ENCODE results near the gene DAAM1.

DAAM1 gene

GRCh38 chr14:59346329-59346728 lies 157.9 kb downstream of the DAAM1 start:
- no peak for DNase-seq

- no peak for DNase-seq
Observed at GRCh38 chr14:59346796-59347510, 158.5 kb downstream of the DAAM1 start.

DNA sequence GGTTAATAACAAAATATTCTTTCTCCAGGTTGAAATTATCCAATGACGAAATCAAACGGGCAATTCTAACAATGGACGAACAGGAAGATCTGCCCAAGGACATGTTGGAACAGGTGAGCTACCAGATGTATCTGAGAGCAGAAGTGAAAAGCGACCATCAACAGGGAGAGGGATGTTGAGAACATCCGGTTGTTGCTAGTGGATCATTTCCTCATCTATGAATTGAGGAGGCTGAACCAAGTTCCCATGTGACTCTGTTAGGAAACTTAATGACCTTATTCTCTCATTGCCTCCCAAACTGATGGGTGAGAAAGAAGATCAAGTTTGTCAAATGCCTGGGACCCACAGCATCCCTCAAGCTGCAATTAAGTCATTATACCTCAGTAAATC lies 159.0 kb downstream of the DAAM1 start:
- DNase-seq = peak; percentile 19

- no peak for DNase-seq
Observed at GRCh38 chr14:59347915-59348314, 159.4 kb downstream of the DAAM1 start.

GRCh38 chr14:59349258-59349701 lies 160.8 kb downstream of the DAAM1 start:
- DNase-seq = no peak

- DNase-seq = no peak
Observed at GRCh38 chr14:59352961-59353360, 164.5 kb downstream of the DAAM1 start.

DNA sequence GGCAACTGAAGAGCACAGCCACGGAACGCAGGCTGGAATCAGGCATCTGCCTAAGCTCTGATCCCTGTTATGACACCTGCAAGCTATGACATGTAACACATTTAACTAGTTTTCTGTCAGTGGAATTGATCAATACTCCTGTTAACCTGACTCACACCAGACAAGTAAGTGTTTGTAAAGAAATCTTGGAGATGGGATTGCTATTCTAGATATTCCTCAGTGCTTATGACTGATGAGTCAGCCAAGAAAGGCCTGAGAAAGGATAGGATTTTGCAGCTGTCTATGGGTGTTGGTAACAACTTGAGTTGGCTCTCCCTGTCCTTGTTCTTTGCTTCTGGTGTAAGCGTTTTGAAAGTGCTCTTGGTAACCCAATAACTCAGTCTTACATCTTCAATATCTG lies 166.2 kb downstream of the DAAM1 start:
- no peak for DNase-seq

- DNase-seq = no peak
Observed at GRCh38 chr14:59355091-59355490, 166.6 kb downstream of the DAAM1 start.

GRCh38 chr14:59356312-59356711 lies 167.8 kb downstream of the DAAM1 start:
- DNase-seq = no peak

- no peak for DNase-seq
Observed at GRCh38 chr14:59356767-59357166, 168.3 kb downstream of the DAAM1 start.

DNA sequence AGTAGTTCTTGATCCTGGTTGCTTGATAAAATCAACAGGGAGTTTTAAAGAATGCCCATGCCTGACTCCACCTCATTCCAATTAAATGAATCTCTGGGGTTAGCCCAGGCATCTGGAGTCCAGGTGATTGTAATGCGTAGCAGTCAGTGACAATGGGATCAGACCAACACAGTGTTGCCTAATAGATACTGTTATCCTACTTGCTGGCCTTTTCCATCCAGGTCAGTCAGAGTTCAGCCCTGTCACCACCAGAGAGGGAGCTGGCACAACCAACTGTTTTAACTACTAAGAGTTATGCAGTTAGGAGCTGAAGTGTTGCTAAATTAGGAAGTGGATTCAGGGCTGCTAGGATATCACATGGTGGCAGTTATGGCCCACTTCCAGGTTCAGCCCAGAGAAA lies 169.6 kb downstream of the DAAM1 start:
- peak; percentile 27 for DNase-seq

GRCh38 chr14:59358784-59359183 lies 170.3 kb downstream of the DAAM1 start:
- DNase-seq = no peak

DNA sequence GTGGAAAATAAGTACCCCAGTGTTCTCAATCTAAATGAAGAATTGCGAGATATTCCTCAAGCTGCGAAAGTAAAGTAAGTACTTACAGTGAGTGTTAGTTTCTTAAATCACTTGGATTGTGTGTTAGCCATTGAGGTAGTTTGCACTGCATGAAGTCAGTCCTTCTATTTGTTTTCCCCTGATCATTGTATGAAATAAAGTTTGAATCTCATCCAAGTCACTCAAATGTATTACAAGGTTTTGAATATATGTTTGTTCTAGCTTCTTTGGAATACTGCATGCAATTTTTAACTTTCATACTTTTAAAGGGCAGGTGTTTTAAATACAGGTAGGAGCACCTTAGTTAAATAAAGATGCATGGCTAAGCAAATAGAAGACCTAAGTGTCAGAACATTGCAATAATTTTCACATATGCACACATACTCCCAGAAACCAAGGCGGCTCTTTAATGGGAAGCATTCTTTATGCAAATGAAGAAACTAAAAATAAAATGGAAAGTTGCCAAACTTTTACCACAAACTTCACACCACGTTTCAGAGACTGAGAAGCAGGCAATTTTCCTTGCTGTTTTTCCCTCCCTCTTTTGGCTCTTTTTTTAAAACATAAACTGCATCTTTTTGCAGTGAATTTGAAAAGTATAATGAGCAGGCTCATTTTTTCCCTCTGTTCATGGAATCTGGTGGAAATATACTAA lies 171.1 kb downstream of the DAAM1 start:
- peak; percentile 58 for DNase-seq

DNA sequence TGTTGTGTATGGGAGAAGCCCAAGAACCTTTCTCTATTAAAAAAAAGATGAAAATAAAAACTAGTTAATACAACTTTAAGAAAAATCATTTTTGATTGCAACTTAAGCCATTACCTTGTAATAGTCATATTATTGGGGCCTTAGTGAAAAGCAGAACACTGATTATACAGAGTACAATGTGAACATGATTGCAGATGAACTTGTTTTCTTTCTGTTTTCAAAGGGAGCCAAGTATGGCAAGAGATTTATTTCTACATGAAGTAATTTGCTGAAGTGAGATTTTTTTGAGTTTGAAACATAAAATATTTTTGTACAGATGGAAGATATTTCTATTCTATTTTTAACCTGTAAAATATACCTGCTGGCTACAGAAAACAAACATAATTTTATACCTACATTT lies 171.8 kb downstream of the DAAM1 start:
- DNase-seq = peak; percentile 17

- peak; percentile 79 for DNase-seq
Observed at GRCh38 chr14:59360923-59361794, 172.7 kb downstream of the DAAM1 start.

- DNase-seq = no peak
Observed at GRCh38 chr14:59362513-59362912, 174.0 kb downstream of the DAAM1 start.

- DNase-seq = no peak
Observed at GRCh38 chr14:59363531-59364226, 175.2 kb downstream of the DAAM1 start.

GRCh38 chr14:59370158-59370742 lies 181.8 kb downstream of the DAAM1 start:
- no peak for DNase-seq

DNA sequence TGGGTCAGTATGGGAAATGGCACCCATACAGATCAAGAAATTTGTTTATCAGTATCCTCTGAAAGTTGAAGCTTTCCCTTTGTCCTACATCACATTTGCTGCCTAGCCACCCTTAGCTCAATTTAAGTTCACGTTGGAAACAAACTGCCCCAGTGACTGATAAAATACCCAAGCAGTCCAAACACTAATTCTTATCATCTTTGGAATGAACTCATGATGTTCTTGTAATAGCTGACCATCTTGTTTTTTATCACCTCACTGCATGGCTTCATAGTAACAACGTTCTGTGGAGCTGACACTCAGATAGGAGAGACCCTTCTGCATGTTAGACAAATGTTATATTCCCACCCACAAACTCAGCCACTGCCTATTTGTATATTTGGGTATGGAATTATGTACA lies 183.3 kb downstream of the DAAM1 start:
- no peak for DNase-seq

DNA sequence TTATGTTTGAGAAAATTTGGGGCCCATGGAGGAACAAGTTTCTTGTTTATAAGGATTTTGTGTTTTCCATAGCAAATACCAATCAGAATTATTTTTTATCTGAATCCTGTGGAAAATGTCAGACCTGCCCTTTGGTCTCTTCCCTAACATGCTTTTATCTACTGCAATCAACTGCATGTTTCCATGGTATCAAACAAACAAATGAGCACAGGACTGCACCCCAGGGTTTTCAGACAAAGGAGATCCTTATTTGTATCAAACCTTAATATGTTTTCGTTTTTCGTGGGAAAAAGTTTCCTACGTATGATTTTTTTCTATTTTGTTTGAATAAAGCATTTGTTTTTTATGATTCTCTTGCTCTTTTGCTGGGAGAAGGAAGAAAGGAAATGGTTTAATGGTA lies 185.6 kb downstream of the DAAM1 start:
- DNase-seq = no peak

- no peak for DNase-seq
Observed at GRCh38 chr14:59376686-59377085, 188.2 kb downstream of the DAAM1 start.

- no peak for DNase-seq
Observed at GRCh38 chr14:59377491-59377890, 189.0 kb downstream of the DAAM1 start.

Data from inflammatory macrophage treated with lipopolysaccharide for 4 hours (primary cell).